HG03025 (cell line): Measurements from ENCODE around the gene ANKRD9.

Experiments
- ATAC-seq: cut with Tn5 transposase; IDR thresholded peaks from one replicate; pipeline ENCODE4 v1.9.1; 2021; ENCODE audit warnings: mild to moderate bottlenecking, moderate library complexity; ENCODE audit not compliant: unreplicated experiment, low FRiP score

The ANKRD9 gene

GRCh38 chr14:102481371-102481770 lies 28.2 kb downstream of the ANKRD9 start:
- no peak for ATAC-seq

GRCh38 chr14:102479777-102480176 lies 29.8 kb downstream of the ANKRD9 start:
- ATAC-seq = no peak

- ATAC-seq = no peak
These were observed 30.5 kb downstream of the ANKRD9 start for GRCh38 chr14:102479107-102479506.

GRCh38 chr14:102474934-102475333 lies 34.6 kb downstream of the ANKRD9 start:
- ATAC-seq = no peak

- no peak for ATAC-seq
These were observed 36.0 kb downstream of the ANKRD9 start for GRCh38 chr14:102473559-102473958.

- no peak for ATAC-seq
These were observed 36.8 kb downstream of the ANKRD9 start for GRCh38 chr14:102472791-102473150.

GRCh38 chr14:102471921-102472790 lies 37.4 kb downstream of the ANKRD9 start:
- no peak for ATAC-seq

GRCh38 chr14:102469261-102469660 lies 40.3 kb downstream of the ANKRD9 start:
- ATAC-seq = no peak

GRCh38 chr14:102464846-102465341 lies 44.7 kb downstream of the ANKRD9 start:
- ATAC-seq = no peak

GRCh38 chr14:102464006-102464405 lies 45.6 kb downstream of the ANKRD9 start:
- ATAC-seq = no peak

- ATAC-seq = no peak
These were observed 47.2 kb downstream of the ANKRD9 start for GRCh38 chr14:102462391-102462790.

- no peak for ATAC-seq
These were observed 47.9 kb downstream of the ANKRD9 start for GRCh38 chr14:102461490-102462338.

GRCh38 chr14:102457509-102457908 lies 52.1 kb downstream of the ANKRD9 start:
- ATAC-seq = no peak

- ATAC-seq = no peak
These were observed 54.9 kb downstream of the ANKRD9 start for GRCh38 chr14:102454711-102455110.

GRCh38 chr14:102452302-102452701 lies 57.3 kb downstream of the ANKRD9 start:
- no peak for ATAC-seq
